HCT116 (cell line): ENCODE measurements around the gene METTL25. TPM values are rescaled to one million over a fixed set of nuclear protein-coding genes. Genes with fewer than 3 reads are reported as not detected.

Experiments used
- ATAC-seq: fragments of 200-7000 bp; cut with Tn5 transposase; 2 replicates; pipeline ENCODE4 v1.9.1; 2020; ENCODE audit warnings: mild to moderate bottlenecking, moderate library complexity
- BruUV-seq: library from RNA; stranded (reverse); fragments of 400-500 nt; replicated peaks from 2 replicates; lab custom pipeline; 2021; lab: Mats Ljungman, UMichigan
- CTCF ChIA-PET: fragments of 300-600 bp; sonication (Branson Sonifier 250); formaldehyde crosslinking; loops from one replicate; lab custom pipeline; 2021; ENCODE audit warnings: antibody characterized with exemption; lab: Charles Lee
- POLR2A ChIA-PET: fragments of 300-600, 350-600 bp; sonication (Branson Sonifier 250); formaldehyde crosslinking; loops from one replicate; lab custom pipeline; 2021; ENCODE audit warnings: antibody characterized with exemption; lab: Charles Lee
- RAD21 ChIA-PET, 2 experiments: fragments of 300-600 bp; sonication (Branson Sonifier 250); formaldehyde crosslinking; loops; one replicate each; lab custom pipeline; 2023; ENCODE audit warnings: low total read pairs in 2 of 2; ENCODE audit not compliant: uncharacterized antibody in 2 of 2, unreplicated experiment in 2 of 2, low non-redundant PET in 1 of 2; lab: Charles Lee
- DNase-seq: peaks from one replicate; pipeline ENCODE4 v3.0.0-alpha.2; 2010; ENCODE audit warnings: low read depth, low spot score
- H2AFZ ChIP-seq: fragments of 200-600 bp; shearing (Covaris generic), sonication (generic); 2 replicates; pipeline ENCODE4 v1.6.1; 2017; ENCODE audit warnings: low read depth, mixed run types, mixed read lengths, antibody characterized with exemption, low read length; ENCODE audit not compliant: poor library complexity, severe bottlenecking
- H3K27ac ChIP-seq: 2 replicates; pipeline ENCODE4 v1.5.1; 2012; ENCODE audit warnings: low read depth, low read length
- H3K27me3 ChIP-seq: fragments of 200-600 bp; sonication (generic); 2 replicates; pipeline ENCODE4 v1.6.1; 2016; ENCODE audit warnings: mixed run types, low read length, mixed read lengths; ENCODE audit not compliant: insufficient read depth
- H3K36me3 ChIP-seq, 2 experiments: fragments of 200-500 bp in 1 of 2; fragments of 200-600 bp in 1 of 2; sonication (Bioruptor generic) in 1 of 2; sonication (generic) in 1 of 2; 2 replicates each; pipeline versions ENCODE4 v1.5.1 to v1.6.1; 2014 to 2016; ENCODE audit warnings: low read length in 2 of 2, inconsistent platforms in 1 of 2, mixed read lengths in 1 of 2, mixed run types in 1 of 2; ENCODE audit not compliant: insufficient read depth in 2 of 2, control insufficient read depth in 1 of 2
- H3K4me1 ChIP-seq, 2 experiments: fragments of 200-600 bp in 1 of 2; sonication (generic) in 1 of 2; 2 replicates each; pipeline versions ENCODE4 v1.5.1 to v1.6.1; 2012 to 2017; ENCODE audit warnings: low read length in 2 of 2, inconsistent platforms in 1 of 2, mild to moderate bottlenecking in 1 of 2, mixed read lengths in 1 of 2, mixed run types in 1 of 2, moderate library complexity in 1 of 2; ENCODE audit not compliant: insufficient read depth in 2 of 2, control insufficient read depth in 1 of 2
- H3K4me2 ChIP-seq: fragments of 200-600 bp; sonication (generic); 2 replicates; pipeline ENCODE4 v1.6.1; 2017; ENCODE audit warnings: mixed run types, low read length, mixed read lengths
- H3K4me3 ChIP-seq, 2 experiments: fragments of 200-600 bp in 1 of 2; sonication (generic) in 1 of 2; replicated peaks in 1 of 2; 2 replicates each; pipeline ENCODE4 v1.5.1; 2011 to 2016; ENCODE audit warnings: low read length in 2 of 2, control low read depth in 1 of 2, low read depth in 1 of 2, mild to moderate bottlenecking in 1 of 2, mixed read lengths in 1 of 2, mixed run types in 1 of 2
- H3K79me2 ChIP-seq: fragments of 200-600 bp; sonication (generic); 2 replicates; pipeline ENCODE4 v1.6.1; 2017; ENCODE audit warnings: mild to moderate bottlenecking, mixed run types, low read length, moderate library complexity, mixed read lengths; ENCODE audit not compliant: insufficient read depth
- H3K9ac ChIP-seq: fragments of 200-600 bp; sonication (generic); 2 replicates; pipeline ENCODE4 v1.6.1; 2016; ENCODE audit warnings: low read length, mixed read lengths
- H3K9me2 ChIP-seq: fragments of 200-600 bp; sonication (generic), shearing (Covaris generic); 2 replicates; pipeline ENCODE4 v1.6.1; 2017; ENCODE audit warnings: mixed run types, mild to moderate bottlenecking, moderate library complexity; ENCODE audit not compliant: insufficient read depth
- H3K9me3 ChIP-seq, 2 experiments: fragments of 200-500 bp in 1 of 2; fragments of 200-600 bp in 1 of 2; sonication (Bioruptor generic) in 1 of 2; sonication (generic) in 1 of 2; 2 replicates each; pipeline ENCODE4 v1.6.1; 2014 to 2017; ENCODE audit warnings: low read length in 2 of 2, mixed read lengths in 2 of 2, inconsistent platforms in 1 of 2, low read depth in 1 of 2, mild to moderate bottlenecking in 1 of 2, mixed run types in 1 of 2, moderate library complexity in 1 of 2; ENCODE audit not compliant: control insufficient read depth in 1 of 2, insufficient read depth in 1 of 2
- H4K20me1 ChIP-seq: fragments of 200-600 bp; sonication (generic), shearing (Covaris generic); 2 replicates; pipeline ENCODE4 v1.6.1; 2017; ENCODE audit warnings: mixed run types, mild to moderate bottlenecking, moderate library complexity; ENCODE audit not compliant: insufficient read depth
- ATF3 ChIP-seq: IDR thresholded peaks from 2 replicates; pipeline ENCODE4 v1.6.1; 2012
- CBX3 ChIP-seq: IDR thresholded peaks from 2 replicates; pipeline ENCODE4 v1.6.1; 2012; ENCODE audit warnings: low read depth
- CEBPB ChIP-seq: IDR thresholded peaks from 2 replicates; pipeline ENCODE4 v1.6.1; 2012; ENCODE audit warnings: low read depth
- CTCF ChIP-seq, 3 experiments: fragments of 200-600 bp in 1 of 3; sonication (generic) in 1 of 3; IDR thresholded peaks in 2 of 3; conservative IDR thresholded peaks in 1 of 3; 2 replicates each; pipeline ENCODE4 v1.5.1; 2012 to 2017; ENCODE audit warnings: low read depth in 2 of 3, low read length in 2 of 3, antibody characterized with exemption in 1 of 3, borderline replicate concordance in 1 of 3, control low read depth in 1 of 3, mild to moderate bottlenecking in 1 of 3, mixed read lengths in 1 of 3, mixed run types in 1 of 3, moderate library complexity in 1 of 3; ENCODE audit not compliant: insufficient read depth in 1 of 3
- EGR1 ChIP-seq: IDR thresholded peaks from 2 replicates; pipeline ENCODE4 v1.6.1; 2012; ENCODE audit warnings: low read depth
- EZH2 ChIP-seq: fragments of 200-600 bp; sonication (generic); IDR thresholded peaks from 2 replicates; pipeline ENCODE4 v1.6.1; 2017; ENCODE audit warnings: antibody characterized with exemption, mixed run types
- EZH2phosphoT487 ChIP-seq: fragments of 200-600 bp; IDR thresholded peaks from 2 replicates; pipeline ENCODE4 v1.6.1; 2018; ENCODE audit warnings: antibody characterized with exemption, borderline replicate concordance
- FOSL1 ChIP-seq: IDR thresholded peaks from 2 replicates; pipeline ENCODE4 v1.6.1; 2012; ENCODE audit warnings: low read depth
- MAX ChIP-seq: IDR thresholded peaks from 2 replicates; pipeline ENCODE4 v1.6.1; 2012
- POLR2A ChIP-seq: IDR thresholded peaks from 2 replicates; pipeline ENCODE4 v1.7.0; 2011; ENCODE audit warnings: borderline replicate concordance; ENCODE audit not compliant: insufficient read depth, insufficient read length; ENCODE audit errors: extremely low read depth
- REST ChIP-seq: IDR thresholded peaks from 2 replicates; pipeline ENCODE4 v1.6.1; 2012; ENCODE audit warnings: low read depth
- SIN3A ChIP-seq: IDR thresholded peaks from 2 replicates; pipeline ENCODE4 v1.6.1; 2012; ENCODE audit warnings: low read depth
- SP1 ChIP-seq: IDR thresholded peaks from 2 replicates; pipeline ENCODE4 v1.6.1; 2012; ENCODE audit warnings: low read depth
- SRF ChIP-seq: IDR thresholded peaks from 2 replicates; pipeline ENCODE4 v1.6.1; 2012; ENCODE audit warnings: low read depth
- TCF7L2 ChIP-seq: IDR thresholded peaks from 2 replicates; pipeline ENCODE4 v1.7.0; 2011; ENCODE audit warnings: borderline replicate concordance, inconsistent platforms; ENCODE audit not compliant: insufficient read depth, insufficient read length; ENCODE audit errors: extremely low read depth
- YY1 ChIP-seq: IDR thresholded peaks from 2 replicates; pipeline ENCODE4 v1.6.1; 2011; ENCODE audit warnings: low read length, low read depth, moderate library complexity, mild to moderate bottlenecking; ENCODE audit not compliant: insufficient replicate concordance; ENCODE audit errors: extremely low read depth
- ZBTB33 ChIP-seq: IDR thresholded peaks from 2 replicates; pipeline ENCODE4 v1.6.1; 2011; ENCODE audit warnings: mild to moderate bottlenecking, low read length, moderate library complexity; ENCODE audit not compliant: insufficient replicate concordance; ENCODE audit errors: extremely low read depth
- ZFX ChIP-seq: fragments of 450-650 bp; IDR thresholded peaks from 2 replicates; pipeline ENCODE4 v1.6.1; 2017
- intact Hi-C: fragments of 100-400 bp; cut with micrococcal nuclease; formaldehyde crosslinking; loops from 2 replicates; pipeline ENCODE4 v1.10.0; 2022
- total RNA-seq: library from RNA; stranded (reverse); gene quantifications from one replicate; pipeline ENCODE4 v1.2.1, GENCODE V29; 2021; ENCODE audit not compliant: unreplicated experiment

Gene METTL25
- total RNA-seq, 1 experiment from 2014 or later = 4.4 TPM

GRCh38 chr12:82434392-82434911 lies 76.1 kb downstream of the METTL25 start:
- Histone ChIP-seq H3K9ac (no peak overlapping the region), H3K27me3 (no peaks in the 10 kb centered on the region), H3K79me2 (no peaks in the 10 kb centered on the region), H2AFZ (no peak overlapping the region), H3K9me2 (no peaks in the 10 kb centered on the region), H3K36me3 (no peaks in the 10 kb centered on the region), H3K4me2 (no peak overlapping the region), H3K27ac (no peak overlapping the region), H3K4me1 (no peaks in the 10 kb centered on the region), H3K9me3 (no peaks in the 10 kb centered on the region), H4K20me1 (no peaks in the 10 kb centered on the region), H3K4me3 (no peak overlapping the region)
- POLR2A ChIA-PET = no interaction called here
- intact Hi-C loops = no loop called here
- CTCF ChIA-PET = no interaction called here
- BruUV-seq = no TSS peak
- RAD21 ChIA-PET = no interaction called here
- ATAC-seq (no peak), DNase-seq (no peak)
- TF ChIP-seq ZFX (no peak), ZBTB33 (no peak), FOSL1 (no peak), YY1 (no peak), CBX3 (no peak), SRF (no peak), POLR2A (no peak), CTCF (IDR thresholded peaks at IDR 0.05 in 2 of 3, conservative IDR thresholded peaks at IDR 0.05 in 1 of 3; ENCODE audit: borderline replicate concordance in 1 of 3, insufficient read depth in 1 of 3, low read depth in 2 of 3, low read length in 2 of 3) (no peak), CEBPB (no peak), EZH2phosphoT487 (no peak), ATF3 (no peak), REST (no peak), EGR1 (no peak), TCF7L2 (no peak), SIN3A (no peak), SP1 (no peak), MAX (no peak), EZH2 (no peak)
